GM21381 (cell line): Measurements from ENCODE around the gene CHD1.

Experiments used
- ATAC-seq: cut with Tn5 transposase; IDR thresholded peaks from one replicate; pipeline ENCODE4 v1.9.1; 2021; ENCODE audit warnings: mild to moderate bottlenecking, moderate library complexity; ENCODE audit not compliant: unreplicated experiment

Gene CHD1

GRCh38 chr5:98825582-98826375 is 103.0 kb downstream of the CHD1 start:
- ATAC-seq: no peak

DNA sequence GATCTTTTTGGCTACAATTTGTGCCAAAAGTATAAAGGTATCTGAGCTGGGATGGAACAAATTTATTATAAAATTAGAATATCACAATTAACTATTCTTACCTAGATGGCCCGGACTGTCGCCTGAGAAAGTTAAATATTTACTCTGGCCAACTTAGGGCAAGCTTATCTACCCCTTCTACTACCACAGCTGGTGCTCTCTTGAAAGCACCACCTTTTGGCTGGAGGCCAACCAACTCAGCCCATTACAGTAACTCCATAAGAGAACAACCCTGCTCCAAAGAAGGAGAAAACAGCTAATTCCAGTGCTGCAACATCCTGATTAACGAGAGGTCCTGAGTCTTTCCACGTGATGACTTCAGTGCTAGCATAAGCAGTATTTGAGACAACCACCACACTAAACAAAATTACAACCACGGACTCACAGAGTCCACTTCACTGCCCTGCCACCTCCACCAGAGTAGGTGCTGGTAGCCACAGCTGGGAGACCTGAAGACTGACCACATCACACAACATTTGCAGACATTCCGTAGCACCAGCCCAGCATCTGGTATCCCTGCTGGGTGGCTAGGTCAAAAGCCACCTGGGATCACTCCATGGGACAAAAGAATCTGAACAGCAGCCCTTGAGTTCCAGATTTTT is 112.1 kb downstream of the CHD1 start:
- ATAC-seq: no peak

- no peak for ATAC-seq
Observed at GRCh38 chr5:98813755-98814154, 115.1 kb downstream of the CHD1 start.

DNA sequence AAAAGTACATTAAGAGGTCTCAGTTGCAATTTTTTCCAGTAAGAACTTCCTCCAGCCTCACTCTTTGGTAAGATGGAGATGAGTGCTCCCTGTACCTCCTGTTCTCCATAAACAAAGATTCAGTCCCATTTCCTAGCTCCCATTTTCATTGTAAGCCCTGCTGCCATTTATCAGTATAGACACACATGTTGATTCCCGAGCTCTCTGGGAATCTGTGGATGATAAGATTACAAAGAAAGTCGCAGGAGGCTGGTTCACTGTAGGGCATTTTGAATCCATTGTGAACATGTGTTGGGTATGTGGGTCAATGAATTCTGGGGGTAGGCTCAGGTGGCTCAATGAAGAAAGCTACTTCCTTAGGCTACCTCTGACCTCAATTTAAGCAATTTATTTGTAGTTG is 118.6 kb downstream of the CHD1 start:
- no peak for ATAC-seq

GRCh38 chr5:98807806-98808205 is 121.0 kb downstream of the CHD1 start:
- ATAC-seq: no peak

DNA sequence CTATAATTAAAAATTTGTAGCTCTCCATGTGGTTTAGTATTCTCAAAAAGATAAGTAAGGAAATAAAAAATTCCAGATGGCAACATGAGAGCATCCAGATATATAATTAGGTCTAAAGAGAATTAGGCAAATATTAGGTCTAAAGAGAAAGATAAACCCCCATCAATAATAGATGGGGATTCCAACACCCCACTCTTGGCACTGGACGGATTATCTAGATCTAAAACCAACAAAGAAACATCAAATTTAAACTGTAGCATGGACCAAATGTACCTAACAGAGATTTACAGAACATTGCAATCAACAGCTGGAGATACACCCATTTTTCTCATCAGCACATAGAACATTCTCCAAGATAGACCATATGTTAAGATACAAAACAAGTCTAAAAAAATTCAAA is 123.7 kb downstream of the CHD1 start:
- ATAC-seq: no peak

DNA sequence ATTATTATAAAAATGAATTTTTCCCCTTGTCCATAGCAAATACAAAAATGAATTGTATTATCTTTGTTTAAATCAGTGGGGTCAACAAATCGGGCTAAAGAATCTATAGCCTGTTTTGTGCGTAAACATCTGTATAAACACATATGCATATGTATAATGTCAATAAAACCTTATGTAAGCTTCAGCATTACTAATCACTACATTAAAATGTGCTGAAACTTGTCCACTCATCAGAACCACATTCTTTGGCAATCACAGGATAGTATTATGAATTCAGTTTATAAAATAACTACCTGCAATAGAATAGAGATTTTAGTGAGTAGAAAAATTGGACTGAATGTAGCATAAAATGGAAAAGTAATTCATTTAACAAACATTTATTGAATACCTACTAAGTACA is 124.7 kb downstream of the CHD1 start:
- ATAC-seq: no peak
